H9 (cell line): ENCODE results near the gene CEP112. TPM values are rescaled to one million over a fixed set of nuclear protein-coding genes. Genes with fewer than 3 reads are reported as not detected.

Experiments used
- DNase-seq: peaks from one replicate; pipeline ENCODE4 v3.0.0-alpha.2; 2017
- H2AFZ ChIP-seq: one replicate; pipeline ENCODE4 v1.6.1; 2013; ENCODE audit warnings: mild to moderate bottlenecking, low read length, control low read depth, moderate library complexity
- H2AK5ac ChIP-seq: 2 replicates; pipeline ENCODE4 v1.6.1; 2013; ENCODE audit warnings: low read length, control low read depth, mixed read lengths; ENCODE audit not compliant: insufficient read length
- H2BK120ac ChIP-seq: one replicate; pipeline ENCODE4 v1.6.1; 2013; ENCODE audit warnings: low read depth, mild to moderate bottlenecking, low read length, control low read depth, inconsistent platforms; ENCODE audit not compliant: poor library complexity, severe bottlenecking
- H2BK12ac ChIP-seq: 2 replicates; pipeline ENCODE4 v1.6.1; 2013; ENCODE audit warnings: low read length, control low read depth, mixed read lengths, low read depth; ENCODE audit not compliant: insufficient read length
- H2BK15ac ChIP-seq: 2 replicates; pipeline ENCODE4 v1.6.1; 2013; ENCODE audit warnings: low read depth, low read length, control low read depth
- H2BK20ac ChIP-seq: one replicate; pipeline ENCODE4 v1.6.1; 2013; ENCODE audit warnings: low read depth, mild to moderate bottlenecking, low read length, control low read depth, inconsistent platforms; ENCODE audit not compliant: poor library complexity, severe bottlenecking
- H2BK5ac ChIP-seq: 2 replicates; pipeline ENCODE4 v1.6.1; 2013; ENCODE audit warnings: low read length, control low read depth, mixed read lengths; ENCODE audit not compliant: insufficient read length
- H3K14ac ChIP-seq: 2 replicates; pipeline ENCODE4 v1.6.1; 2013; ENCODE audit warnings: low read length, control low read depth; ENCODE audit not compliant: insufficient read depth
- H3K18ac ChIP-seq: 2 replicates; pipeline ENCODE4 v1.6.1; 2013; ENCODE audit warnings: low read depth, mild to moderate bottlenecking, mixed read lengths, low read length, control low read depth; ENCODE audit not compliant: insufficient read length
- H3K23ac ChIP-seq: 2 replicates; pipeline ENCODE4 v1.6.1; 2013; ENCODE audit warnings: low read length, control low read depth, mixed read lengths, low read depth; ENCODE audit not compliant: insufficient read length
- H3K23me2 ChIP-seq: 2 replicates; pipeline ENCODE4 v1.6.1; 2013; ENCODE audit warnings: low read depth, mild to moderate bottlenecking, mixed read lengths, low read length, control low read depth; ENCODE audit not compliant: insufficient read length, poor library complexity, severe bottlenecking
- H3K27ac ChIP-seq: 2 replicates; pipeline ENCODE4 v1.5.1; 2013; ENCODE audit warnings: low read length, control low read depth, mixed read lengths, low read depth; ENCODE audit not compliant: insufficient read length
- H3K27me3 ChIP-seq: 2 replicates; pipeline ENCODE4 v1.6.1; 2013; ENCODE audit warnings: low read length, control low read depth, inconsistent platforms; ENCODE audit not compliant: insufficient read depth
- H3K4ac ChIP-seq: 2 replicates; pipeline ENCODE4 v1.6.1; 2013; ENCODE audit warnings: low read depth, mild to moderate bottlenecking, control low read depth, inconsistent platforms, low read length, moderate library complexity
- H3K4me1 ChIP-seq: 2 replicates; pipeline ENCODE4 v1.6.1; 2013; ENCODE audit warnings: low read length, control low read depth, inconsistent platforms; ENCODE audit not compliant: insufficient read depth
- H3K4me2 ChIP-seq: 2 replicates; pipeline ENCODE4 v1.6.1; 2013; ENCODE audit warnings: low read length, control low read depth, mixed read lengths; ENCODE audit not compliant: insufficient read length, insufficient read depth
- H3K56ac ChIP-seq: 2 replicates; pipeline ENCODE4 v1.6.1; 2013; ENCODE audit warnings: low read depth, mild to moderate bottlenecking, mixed read lengths, low read length, control low read depth; ENCODE audit not compliant: insufficient read length
- H3K79me1 ChIP-seq: 2 replicates; pipeline ENCODE4 v1.6.1; 2013; ENCODE audit warnings: low read depth, mild to moderate bottlenecking, moderate library complexity, low read length, control low read depth, inconsistent platforms; ENCODE audit not compliant: insufficient read depth, poor library complexity, severe bottlenecking
- H3K79me2 ChIP-seq: 2 replicates; pipeline ENCODE4 v1.6.1; 2013; ENCODE audit warnings: low read length, control low read depth, inconsistent platforms; ENCODE audit not compliant: insufficient read depth
- H3K9ac ChIP-seq: 2 replicates; pipeline ENCODE4 v1.6.1; 2013; ENCODE audit warnings: low read length, control low read depth, mixed read lengths; ENCODE audit not compliant: insufficient read length; ENCODE audit errors: extremely low read depth
- H3K9me3 ChIP-seq: one replicate; pipeline ENCODE4 v1.6.1; 2013; ENCODE audit warnings: low read depth, low read length, inconsistent platforms; ENCODE audit not compliant: control insufficient read depth
- H3T11ph ChIP-seq: one replicate; pipeline ENCODE4 v1.6.1; 2013; ENCODE audit warnings: mild to moderate bottlenecking, low read length, control low read depth, inconsistent platforms
- H4K20me1 ChIP-seq: one replicate; pipeline ENCODE4 v1.6.1; 2013; ENCODE audit not compliant: control insufficient read depth, insufficient read length, insufficient read depth
- H4K5ac ChIP-seq: 2 replicates; pipeline ENCODE4 v1.6.1; 2013; ENCODE audit warnings: low read depth, mild to moderate bottlenecking, mixed read lengths, low read length, control low read depth; ENCODE audit not compliant: insufficient read length
- H4K8ac ChIP-seq: replicated peaks from 2 replicates; pipeline ENCODE4 v1.6.1; 2013; ENCODE audit warnings: low read length, control low read depth, mixed read lengths, low read depth; ENCODE audit not compliant: insufficient read length
- H4K91ac ChIP-seq: 2 replicates; pipeline ENCODE4 v1.6.1; 2013; ENCODE audit warnings: low read depth, mild to moderate bottlenecking, moderate library complexity, mixed read lengths, low read length, control low read depth; ENCODE audit not compliant: insufficient read length
- H3K27ac Mint-ChIP-seq, 3 experiments: 2 replicates in 2 of 3; 3 replicates in 1 of 3; pipeline ENCODE4 v1.8.0; 2020 to 2021; ENCODE audit warnings: mixed read lengths in 3 of 3, mild to moderate bottlenecking in 1 of 3, moderate library complexity in 1 of 3
- H3K27me3 Mint-ChIP-seq: 2 replicates; pipeline ENCODE4 v1.8.0; 2021; ENCODE audit warnings: low read depth, mild to moderate bottlenecking, moderate library complexity, mixed read lengths
- H3K36me3 Mint-ChIP-seq, 3 experiments: 2 replicates in 2 of 3; 3 replicates in 1 of 3; pipeline ENCODE4 v1.8.0; 2020 to 2021; ENCODE audit warnings: low read depth in 3 of 3, mixed read lengths in 3 of 3; ENCODE audit not compliant: insufficient read depth in 1 of 3
- H3K4me1 Mint-ChIP-seq, 2 experiments: 2 replicates each; pipeline ENCODE4 v1.8.0; 2020; ENCODE audit warnings: mixed read lengths in 2 of 2
- H3K4me3 Mint-ChIP-seq, 2 experiments: 2 replicates in 1 of 2; 3 replicates in 1 of 2; pipeline ENCODE4 v1.8.0; 2020 to 2021; ENCODE audit warnings: mild to moderate bottlenecking in 2 of 2, mixed read lengths in 2 of 2, moderate library complexity in 1 of 2
- H3K9me3 Mint-ChIP-seq, 2 experiments: 2 replicates in 1 of 2; 3 replicates in 1 of 2; pipeline ENCODE4 v1.8.0; 2020; ENCODE audit warnings: mild to moderate bottlenecking in 2 of 2, mixed read lengths in 2 of 2, moderate library complexity in 1 of 2
- WGBS: extraction: QIAGEN DNeasy Blood & Tissue Kit; methylation state at CpG from one replicate; pipeline ENCODE4 v1.1.7; 2013; ENCODE audit warnings: missing lambda C conversion rate, low lambda C conversion rate, mixed read lengths; ENCODE audit not compliant: insufficient read length; ENCODE audit errors: extremely low coverage; 5-methylcytosine and 5-hydroxymethylcytosine counted together
- total RNA-seq: library from RNA; stranded (reverse); gene quantifications from 2 replicates; pipeline ENCODE4 v1.2.1, GENCODE V29; 2021
- TF ChIP-seq, protein P1 (sequence below): fragments of 200-600 bp; sonication (generic); conservative IDR thresholded peaks from 3 replicates; pipeline ENCODE4 v1.8.0; 2021; ENCODE audit warnings: antibody characterized with exemption, mild to moderate bottlenecking

Gene CEP112
- total RNA-seq, 1 experiment from 2014 or later = 5.4 TPM

DNA sequence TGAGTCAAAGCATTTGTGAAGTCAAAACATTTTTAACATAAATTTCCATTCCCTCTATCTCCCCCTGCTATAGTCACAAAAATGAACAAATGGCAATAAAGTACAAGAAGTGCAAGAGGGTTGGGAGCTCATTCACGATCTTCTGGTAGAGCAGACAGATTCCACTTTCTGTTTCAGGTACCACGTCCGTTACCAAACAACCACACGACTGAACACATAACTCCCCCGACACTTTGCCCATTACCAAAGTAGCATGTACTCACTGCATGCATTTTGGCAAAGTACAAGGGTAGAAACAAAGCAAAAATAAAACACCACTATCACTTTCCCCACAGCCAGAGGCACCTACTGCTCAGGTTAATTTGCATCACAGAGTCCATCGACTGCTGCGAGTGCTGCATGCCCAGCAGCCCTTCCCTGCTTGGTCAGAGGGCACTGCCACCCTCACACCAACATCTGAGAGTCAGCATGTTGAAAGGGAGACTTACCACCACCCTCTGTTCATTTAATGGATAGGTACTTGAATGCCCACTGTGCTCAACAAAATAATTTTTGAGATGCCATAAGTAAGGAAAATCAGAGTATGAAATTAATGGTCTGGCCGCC is 480.2 kb downstream of the CEP112 start:
- Histone ChIP-seq H3K4ac (no peak overlapping the region), H3K4me1 (peaks cover 3% of the 10 kb centered on the region; the same call in 1 of the 2 replicates)
- WGBS = no CpG with 5 or more reads among the region's 8 CpGs

More for the DNA sequence above, 480.2 kb downstream of the CEP112 start:
- Histone ChIP-seq H3K23me2 (no peaks in the 10 kb centered on the region), H4K20me1 (no peaks in the 10 kb centered on the region), H3K4me2 (no peak overlapping the region), H2BK5ac (no peak overlapping the region), H3K9ac (no peak overlapping the region), H3K27ac (no peak overlapping the region), H3T11ph (no peak overlapping the region), H2BK120ac (no peak overlapping the region), H2AFZ (no peak overlapping the region), H4K91ac (no peak overlapping the region), H2BK12ac (no peak overlapping the region), H3K27me3 (no peaks in the 10 kb centered on the region), H2BK20ac (no peak overlapping the region), H2BK15ac (no peak overlapping the region), H4K5ac (no peak overlapping the region), H3K9me3 (no peaks in the 10 kb centered on the region), H4K8ac (no peak overlapping the region), H3K56ac (no peak overlapping the region), H3K18ac (no peak overlapping the region), H2AK5ac (no peak overlapping the region), H3K79me1 (no peaks in the 10 kb centered on the region), H3K14ac (no peak overlapping the region), H3K23ac (no peak overlapping the region), H3K79me2 (no peaks in the 10 kb centered on the region)
- Mint-ChIP-seq H3K36me3 (no peaks in the 10 kb centered on the region), H3K27ac (no peak overlapping the region), H3K4me3 (no peak overlapping the region), H3K4me1 (peaks cover 12 to 23% of the 10 kb centered on the region in 2 experiments), H3K9me3 (no peaks in the 10 kb centered on the region), H3K27me3 (no peaks in the 10 kb centered on the region)
- DNase-seq = no peak
- TF ChIP-seq, protein P1, sequence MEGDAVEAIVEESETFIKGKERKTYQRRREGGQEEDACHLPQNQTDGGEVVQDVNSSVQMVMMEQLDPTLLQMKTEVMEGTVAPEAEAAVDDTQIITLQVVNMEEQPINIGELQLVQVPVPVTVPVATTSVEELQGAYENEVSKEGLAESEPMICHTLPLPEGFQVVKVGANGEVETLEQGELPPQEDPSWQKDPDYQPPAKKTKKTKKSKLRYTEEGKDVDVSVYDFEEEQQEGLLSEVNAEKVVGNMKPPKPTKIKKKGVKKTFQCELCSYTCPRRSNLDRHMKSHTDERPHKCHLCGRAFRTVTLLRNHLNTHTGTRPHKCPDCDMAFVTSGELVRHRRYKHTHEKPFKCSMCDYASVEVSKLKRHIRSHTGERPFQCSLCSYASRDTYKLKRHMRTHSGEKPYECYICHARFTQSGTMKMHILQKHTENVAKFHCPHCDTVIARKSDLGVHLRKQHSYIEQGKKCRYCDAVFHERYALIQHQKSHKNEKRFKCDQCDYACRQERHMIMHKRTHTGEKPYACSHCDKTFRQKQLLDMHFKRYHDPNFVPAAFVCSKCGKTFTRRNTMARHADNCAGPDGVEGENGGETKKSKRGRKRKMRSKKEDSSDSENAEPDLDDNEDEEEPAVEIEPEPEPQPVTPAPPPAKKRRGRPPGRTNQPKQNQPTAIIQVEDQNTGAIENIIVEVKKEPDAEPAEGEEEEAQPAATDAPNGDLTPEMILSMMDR = no peak
